GM15510 (cell line): ENCODE measurements around the gene NANOS2.

ENCODE experiments used
- POLR2A ChIP-seq: IDR thresholded peaks from 3 replicates; pipeline ENCODE4 v1.6.1; 2011; ENCODE audit warnings: borderline replicate concordance; ENCODE audit not compliant: insufficient read length; ENCODE audit errors: extremely low read depth

The NANOS2 gene

DNA sequence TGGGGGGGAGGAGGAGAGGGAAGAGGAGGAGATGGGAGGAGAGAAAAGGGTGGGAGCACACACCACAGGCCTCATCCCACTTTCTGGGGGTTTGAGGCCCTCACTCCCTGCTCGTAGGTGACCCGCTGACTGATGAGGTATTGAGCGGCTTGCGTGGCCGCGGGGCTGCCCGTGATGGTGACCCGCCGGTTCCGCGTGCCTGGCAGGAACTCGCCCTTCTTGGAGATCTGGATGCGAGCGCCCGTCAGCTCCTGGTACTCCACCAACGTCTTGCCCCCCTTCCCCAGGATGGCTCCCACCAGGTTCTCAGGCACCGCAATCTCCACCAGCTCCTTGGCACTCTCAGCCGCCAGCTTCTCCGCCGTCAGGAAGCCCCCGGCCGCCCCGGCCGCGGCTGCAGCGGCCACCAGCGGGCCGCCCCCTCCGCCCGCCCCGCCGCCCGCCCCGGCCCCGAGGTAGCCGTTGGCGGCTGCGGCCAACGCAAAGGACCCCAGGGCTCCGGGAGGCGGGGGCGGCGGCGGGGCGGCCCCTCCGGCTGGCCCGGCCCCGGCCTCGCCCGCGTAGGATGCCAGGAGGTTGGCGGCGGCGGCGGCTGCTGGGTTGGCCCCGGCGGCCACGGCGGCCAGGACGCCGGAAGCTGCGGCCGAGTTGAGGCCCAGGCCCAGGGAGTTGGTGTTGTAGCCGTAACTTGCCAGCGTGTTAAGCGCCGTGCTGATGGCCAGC is 25.4 kb upstream of the NANOS2 start:
- no peak for TF ChIP-seq POLR2A

DNA sequence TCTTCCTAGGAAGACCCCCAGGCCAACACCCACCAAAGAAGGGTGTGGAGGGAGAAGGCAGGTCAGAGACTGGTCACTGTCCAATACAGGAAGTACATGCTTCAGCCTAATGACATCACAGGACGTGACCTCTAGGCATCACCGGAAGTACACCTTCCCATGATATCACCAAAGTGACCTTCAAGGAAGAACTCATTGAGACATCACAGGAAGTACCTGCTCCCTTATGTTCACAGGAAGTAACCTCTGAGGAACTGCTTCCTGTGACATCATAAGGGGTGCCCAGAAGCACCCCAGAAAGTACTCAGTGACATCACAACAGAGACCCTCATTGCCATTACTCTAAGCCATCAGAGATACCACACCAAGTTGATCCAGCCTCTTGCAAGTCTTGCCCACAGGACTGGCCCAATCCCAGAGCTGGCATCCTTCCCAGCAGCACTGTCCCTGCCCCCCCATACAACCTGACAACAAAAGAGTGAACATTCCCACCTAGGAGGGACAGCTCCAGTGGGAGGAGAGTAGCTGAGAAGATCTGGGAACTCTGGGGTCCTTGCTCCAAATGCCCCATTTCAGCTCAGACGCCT is 24.2 kb upstream of the NANOS2 start:
- TF ChIP-seq POLR2A, result no peak

DNA sequence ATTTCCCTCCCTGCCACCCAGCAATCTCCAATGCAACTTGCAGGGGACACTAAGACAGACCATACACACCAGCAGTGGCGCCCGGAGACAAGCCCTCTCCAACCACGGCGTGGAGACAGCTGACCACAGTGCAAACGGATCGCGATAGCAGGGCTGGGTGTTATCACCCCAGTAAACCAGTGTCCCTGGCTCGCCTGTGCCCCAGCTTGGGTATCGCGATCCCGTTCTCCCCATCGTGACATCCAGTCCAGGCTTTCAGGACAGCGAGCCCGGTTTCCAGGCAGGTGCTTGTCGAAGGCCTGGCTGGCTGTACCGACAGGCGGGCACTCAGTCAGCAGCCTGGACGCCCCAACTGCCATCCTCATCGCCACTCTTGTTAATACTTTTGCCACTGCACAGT is 20.7 kb upstream of the NANOS2 start:
- no peak for TF ChIP-seq POLR2A

- no peak for TF ChIP-seq POLR2A
These were observed 20.1 kb upstream of the NANOS2 start for GRCh38 chr19:45934551-45935230.

DNA sequence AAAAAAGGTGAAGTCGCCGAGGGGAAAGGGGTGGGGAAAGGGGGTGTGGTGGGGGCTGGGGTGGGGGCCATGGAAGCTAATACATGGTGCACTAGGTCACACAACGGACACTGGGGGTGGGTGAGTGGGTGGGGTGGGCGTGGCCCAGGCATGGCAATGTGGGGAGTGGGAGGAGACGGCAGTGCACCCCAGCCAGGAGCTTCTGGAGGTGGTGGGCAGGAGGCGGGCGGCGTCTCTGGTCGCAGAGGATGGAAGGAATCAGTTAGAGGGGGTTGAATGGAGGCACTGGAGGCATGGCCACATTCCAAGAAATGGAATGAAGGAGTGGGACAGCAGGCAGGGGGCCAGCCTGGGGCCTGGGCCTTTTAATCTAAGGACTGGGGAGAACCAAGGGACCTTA is 19.2 kb upstream of the NANOS2 start:
- TF ChIP-seq POLR2A, result no peak

DNA sequence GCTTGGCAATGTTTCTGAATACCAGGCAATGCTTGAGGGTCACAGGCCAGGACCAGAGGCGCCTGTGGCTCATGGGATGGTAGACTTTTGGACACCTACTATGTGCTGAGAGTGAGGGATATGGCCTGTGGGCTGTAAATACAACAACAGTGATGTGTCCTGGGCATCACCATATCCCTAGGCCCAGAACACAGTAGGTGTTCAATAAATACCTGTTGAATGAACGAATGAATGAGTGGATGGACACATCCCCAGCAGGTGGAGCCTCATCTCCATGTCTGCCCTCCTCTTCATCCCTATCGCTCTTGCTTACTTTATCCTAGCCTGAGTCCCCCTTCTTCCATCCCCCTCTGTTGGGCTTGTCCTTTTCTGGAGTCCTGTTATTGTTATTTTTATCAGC is 16.5 kb upstream of the NANOS2 start:
- no peak for TF ChIP-seq POLR2A

- TF ChIP-seq POLR2A, result no peak
These were observed 14.7 kb upstream of the NANOS2 start for GRCh38 chr19:45929247-45929646.

DNA sequence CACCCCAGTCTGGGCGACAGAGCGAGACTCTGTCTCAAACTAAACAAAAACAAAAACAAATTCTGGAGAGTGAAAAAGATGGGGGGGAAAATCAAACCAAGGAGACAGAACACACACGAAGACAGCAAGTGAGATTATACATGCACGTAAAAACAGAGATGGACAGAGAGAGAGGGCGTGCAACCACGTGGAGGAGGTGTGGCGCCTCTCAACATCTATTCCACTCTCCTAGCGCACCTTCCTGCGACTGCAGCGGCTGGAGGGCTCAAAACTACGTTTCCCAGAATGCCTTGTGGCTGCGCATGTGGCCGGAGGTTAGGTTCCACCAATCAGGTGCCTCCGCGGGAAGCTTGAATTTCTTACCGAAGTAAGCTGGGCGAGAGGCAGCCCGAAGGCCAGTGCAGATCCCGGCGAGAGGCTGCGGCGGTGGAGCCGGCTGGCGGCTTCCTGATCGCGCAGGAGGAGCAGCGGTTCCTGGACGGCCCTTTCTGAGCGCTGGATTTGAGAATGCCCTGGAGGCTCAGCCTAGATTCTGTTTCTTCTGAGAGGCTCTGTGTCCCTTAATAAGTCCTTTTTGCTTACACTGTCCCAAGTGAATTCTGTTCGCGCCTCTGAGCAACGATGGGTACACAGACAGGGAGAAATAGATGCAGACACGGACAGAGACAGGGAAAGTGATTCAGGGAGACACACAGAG is 13.1 kb upstream of the NANOS2 start:
- peak; percentile 64 for TF ChIP-seq POLR2A

GRCh38 chr19:45924891-45925447 is 10.4 kb upstream of the NANOS2 start:
- TF ChIP-seq POLR2A, result no peak

DNA sequence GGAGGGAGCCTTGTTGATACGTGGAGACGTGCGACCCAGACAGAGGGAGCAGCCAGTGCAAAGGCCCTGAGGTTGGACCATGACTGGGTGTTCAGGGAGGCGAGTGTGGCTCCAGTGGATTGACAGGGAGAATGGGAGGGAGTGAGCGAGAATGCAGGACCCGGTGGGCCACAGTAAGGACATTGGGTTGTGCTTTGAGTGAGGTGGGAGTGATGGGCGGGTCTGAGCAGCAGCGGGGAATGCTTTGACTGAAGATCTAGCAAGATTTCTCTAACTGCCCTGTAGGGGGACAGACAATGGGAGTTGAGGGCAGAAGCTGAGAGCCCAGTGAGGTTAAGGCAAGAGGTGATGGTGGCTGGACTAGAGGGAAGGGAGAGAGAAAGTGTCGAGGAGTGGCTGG is 7.7 kb upstream of the NANOS2 start:
- no peak for TF ChIP-seq POLR2A

GRCh38 chr19:45920458-45920857 is 5.9 kb upstream of the NANOS2 start:
- TF ChIP-seq POLR2A, result no peak

GRCh38 chr19:45919678-45920077 is 5.1 kb upstream of the NANOS2 start:
- no peak for TF ChIP-seq POLR2A

DNA sequence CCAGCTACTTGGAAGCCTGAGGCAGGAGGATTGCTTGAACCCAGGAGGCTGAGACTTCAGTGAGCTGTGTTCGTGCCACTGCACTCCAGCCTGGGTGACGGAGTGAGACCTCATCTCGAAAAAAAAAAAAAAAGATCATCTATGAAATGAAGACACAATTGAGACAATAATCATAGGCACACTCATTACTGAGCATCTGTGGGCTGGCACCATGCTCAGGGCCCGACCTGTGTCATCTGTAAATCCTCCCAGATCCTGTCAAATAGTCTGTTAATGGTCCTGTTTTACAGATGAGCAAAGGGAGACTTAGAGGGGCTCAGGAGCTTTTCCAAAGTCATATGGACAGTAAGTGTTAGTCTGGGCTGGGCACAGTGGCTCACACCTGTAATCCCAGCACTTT is 4.1 kb upstream of the NANOS2 start:
- no peak for TF ChIP-seq POLR2A

- TF ChIP-seq POLR2A, result no peak
These were observed 3.0 kb upstream of the NANOS2 start for GRCh38 chr19:45917421-45918091.
